ENCODE measurements around the gene C6orf118. TPM values are rescaled to one million over a fixed set of nuclear protein-coding genes. Genes with fewer than 3 reads are reported as not detected.

C6orf118 gene
- total and polyA plus RNA-seq, 10 of the 15 experiments (the other 5 are each of a cell fraction or from before 2014, with no cell fraction given) = not detected

DNA sequence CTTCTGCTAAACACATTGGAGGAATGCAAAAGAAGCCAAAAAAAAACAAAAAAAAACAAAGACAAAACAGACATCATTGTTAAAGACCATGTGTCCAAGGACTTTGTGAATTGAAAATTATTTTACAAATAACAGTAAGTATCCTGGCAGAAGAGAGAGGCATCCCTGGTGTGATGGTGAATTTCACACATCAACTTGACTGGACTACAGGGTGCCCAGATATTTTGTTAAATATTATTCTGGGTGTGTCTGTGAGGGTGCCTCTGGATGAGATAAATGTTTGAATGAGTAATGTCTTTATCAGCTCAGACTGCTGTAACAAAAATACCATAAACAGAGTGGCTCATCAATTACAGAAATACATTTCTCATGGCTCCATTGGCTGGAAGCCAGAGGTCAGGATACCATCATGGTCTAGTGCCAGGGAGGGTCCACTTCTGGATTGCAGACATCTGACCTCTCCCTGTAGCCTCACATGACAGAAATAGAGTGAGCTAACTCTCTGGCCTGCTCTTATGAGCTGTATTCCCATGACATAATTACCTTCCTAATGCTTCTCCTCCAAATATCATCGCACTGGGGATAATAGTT, 12.2 kb upstream of the C6orf118 start:
- intact Hi-C loops (cut with micrococcal nuclease; ENCODE audit: unreplicated experiment) = no loop called here
- H3K36me3 ChIP-seq (ENCODE audit: control insufficient read depth in 2 of 2, insufficient read depth in 2 of 2, low read length in 1 of 2) = no peaks in the 10 kb centered on the region
- no peak overlapping the region for H3K4me3 ChIP-seq
- DNase-seq (ENCODE audit: low read depth, low spot score) (no peak), ATAC-seq (no peak), FAIRE-seq (no peak)
- in situ Hi-C loops (cut with MboI) = no loop called here
- no peak overlapping the region for H3K9ac ChIP-seq (ENCODE audit: control insufficient read depth, insufficient read depth, low read length)
- RAD21 ChIA-PET (ENCODE audit: unreplicated experiment) = no interaction called here
- POLR2A ChIA-PET = no interaction called here
- BruUV-seq (replicated peaks) = no TSS peak
- no peak overlapping the region for H3K27ac ChIP-seq (ENCODE audit: control insufficient read depth, insufficient read depth)
- no peak for TF ChIP-seq ZBED1 (IDR thresholded peaks at IDR 0.05; ENCODE audit: borderline replicate concordance)
- TF ChIP-seq BMI1 (IDR thresholded peaks at IDR 0.05; ENCODE audit: borderline replicate concordance) = no peak
- no peak for TF ChIP-seq TCF12 (IDR thresholded peaks at IDR 0.05; ENCODE audit: low read depth, low read length)
- TF ChIP-seq CHD2 (IDR thresholded peaks at IDR 0.05; ENCODE audit: borderline replicate concordance, low read depth, low read length) = no peak
- no peak for TF ChIP-seq IKZF1 (conservative IDR thresholded peaks at IDR 0.05)
- no peak for TF ChIP-seq GATAD2B (conservative IDR thresholded peaks at IDR 0.05; ENCODE audit: low read depth)
- TF ChIP-seq IRF4 (IDR thresholded peaks at IDR 0.05; ENCODE audit: low read depth, low read length) = no peak
- no peak for TF ChIP-seq ETV6 (conservative IDR thresholded peaks at IDR 0.05 in 1 of 2, IDR thresholded peaks at IDR 0.05 in 1 of 2; ENCODE audit: borderline replicate concordance in 1 of 2, low read depth in 1 of 2)
- no peak for TF ChIP-seq ZNF384 (IDR thresholded peaks at IDR 0.05; ENCODE audit: borderline replicate concordance, low read depth, low read length)
- 0% methylated on average over 1 of the region's 1 CpG for WGBS (ENCODE audit: insufficient coverage, insufficient replicate concordance, low lambda C conversion rate, missing lambda C conversion rate)
- SMC1A ChIA-PET (ENCODE audit: uncharacterized antibody, unreplicated experiment) = no interaction called here
- H3K27me3 ChIP-seq (replicated peaks in 1 of 2; ENCODE audit: control insufficient read depth in 2 of 2, insufficient read depth in 2 of 2, low read length in 1 of 2) = no peaks in the 10 kb centered on the region
- H3K9me3 ChIP-seq (replicated peaks; ENCODE audit: control insufficient read depth, insufficient read depth, low read length) = no peaks in the 10 kb centered on the region; the same call in 2 of the 3 replicates
- CTCF ChIA-PET = no interaction called here
- H2AFZ ChIP-seq (ENCODE audit: control insufficient read depth, low read depth, low read length) = no peak overlapping the region
- no peak overlapping the region for H3K4me2 ChIP-seq (ENCODE audit: control insufficient read depth, insufficient read depth)
- no peaks in the 10 kb centered on the region for H3K4me1 ChIP-seq (ENCODE audit: control insufficient read depth, insufficient read depth, low read length)
- no peaks in the 10 kb centered on the region for H3K79me2 ChIP-seq (ENCODE audit: control insufficient read depth, insufficient read depth, low read length)
- no peaks in the 10 kb centered on the region for H4K20me1 ChIP-seq (ENCODE audit: control insufficient read depth, insufficient read depth)

DNA sequence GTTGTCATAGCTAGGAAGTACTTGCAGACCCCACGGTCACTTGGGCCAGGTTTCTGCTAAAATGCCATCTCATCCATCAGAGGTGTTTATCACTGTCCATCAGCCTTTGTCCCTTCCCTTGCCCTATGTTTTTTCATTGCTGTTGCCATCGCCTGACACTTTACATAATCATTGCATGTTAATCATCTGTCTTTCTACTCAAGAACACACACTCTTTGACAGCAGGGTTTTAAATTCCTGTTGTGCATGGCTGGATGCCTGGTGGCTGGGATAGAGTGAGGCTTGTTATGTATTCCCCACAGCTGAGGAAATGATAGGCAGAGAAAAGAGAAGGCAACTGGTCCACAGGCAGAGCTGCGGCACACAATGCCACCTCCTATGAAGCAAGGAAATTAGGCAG, 11.7 kb upstream of the C6orf118 start:
- no peak overlapping the region for H2AFZ ChIP-seq (ENCODE audit: control insufficient read depth, low read depth, low read length)
- TF ChIP-seq HSF1 (IDR thresholded peaks at IDR 0.05; ENCODE audit: low read depth, low read length) (no peak), ASH2L (IDR thresholded peaks at IDR 0.05; ENCODE audit: borderline replicate concordance, low read depth) (no peak), ZBED1 (IDR thresholded peaks at IDR 0.05; ENCODE audit: borderline replicate concordance) (no peak), MTA2 (IDR thresholded peaks at IDR 0.05; ENCODE audit: low read depth) (no peak), HDAC6 (IDR thresholded peaks at IDR 0.05; ENCODE audit: unreplicated experiment) (no peak), FOXK2 (IDR thresholded peaks at IDR 0.05) (no peak), RBBP5 (conservative IDR thresholded peaks at IDR 0.05) (no peak), IRF3 (IDR thresholded peaks at IDR 0.05) (no peak)

More for the DNA sequence above, 11.7 kb upstream of the C6orf118 start:
- Histone ChIP-seq H3K79me2 (ENCODE audit: control insufficient read depth, insufficient read depth, low read length) (no peaks in the 10 kb centered on the region), H3K27me3 (replicated peaks in 1 of 2; ENCODE audit: control insufficient read depth in 2 of 2, insufficient read depth in 2 of 2, low read length in 1 of 2) (no peaks in the 10 kb centered on the region), H3K9me3 (replicated peaks; ENCODE audit: control insufficient read depth, insufficient read depth, low read length) (no peaks in the 10 kb centered on the region; the same call in 2 of the 3 replicates), H3K4me2 (ENCODE audit: control insufficient read depth, insufficient read depth) (no peak overlapping the region), H3K36me3 (ENCODE audit: control insufficient read depth in 2 of 2, insufficient read depth in 2 of 2, low read length in 1 of 2) (no peaks in the 10 kb centered on the region), H3K4me1 (ENCODE audit: control insufficient read depth, insufficient read depth, low read length) (no peaks in the 10 kb centered on the region), H3K4me3 (no peak overlapping the region), H3K27ac (ENCODE audit: control insufficient read depth, insufficient read depth) (no peak overlapping the region), H4K20me1 (ENCODE audit: control insufficient read depth, insufficient read depth) (no peaks in the 10 kb centered on the region), H3K9ac (ENCODE audit: control insufficient read depth, insufficient read depth, low read length) (no peak overlapping the region)
- no peak for ATAC-seq
- BruUV-seq (replicated peaks) = no TSS peak
- in situ Hi-C loops (cut with MboI) = no loop called here
- SMC1A ChIA-PET (ENCODE audit: uncharacterized antibody, unreplicated experiment) = no interaction called here
- WGBS (ENCODE audit: insufficient coverage, insufficient replicate concordance, low lambda C conversion rate, missing lambda C conversion rate) = 12% methylated on average over 3 of the region's 3 CpGs
- CTCF ChIA-PET = no interaction called here
- intact Hi-C loops (cut with micrococcal nuclease; ENCODE audit: unreplicated experiment) = no loop called here
- DNase-seq (ENCODE audit: low read depth, low spot score) = no peak
- RAD21 ChIA-PET (ENCODE audit: unreplicated experiment) = no interaction called here
- FAIRE-seq = no peak
- POLR2A ChIA-PET = no interaction called here

Measured in GM12878 (cell line).